HL-60/S4 (cell line): ENCODE data around the gene ZNF23.
"Not testable (repeated sequence)": the region's sequence is repeated elsewhere in the genome, so short reads cannot be mapped to it uniquely, and the experiment has no call there.

ENCODE experiments used
- in situ Hi-C: fragments of 300-500 bp; cut with MboI; formaldehyde crosslinking; loops from 2 replicates; pipeline ENCODE4 v1.14.3; 2022; ENCODE audit warnings: low sequenced_read_pairs

Gene ZNF23

DNA sequence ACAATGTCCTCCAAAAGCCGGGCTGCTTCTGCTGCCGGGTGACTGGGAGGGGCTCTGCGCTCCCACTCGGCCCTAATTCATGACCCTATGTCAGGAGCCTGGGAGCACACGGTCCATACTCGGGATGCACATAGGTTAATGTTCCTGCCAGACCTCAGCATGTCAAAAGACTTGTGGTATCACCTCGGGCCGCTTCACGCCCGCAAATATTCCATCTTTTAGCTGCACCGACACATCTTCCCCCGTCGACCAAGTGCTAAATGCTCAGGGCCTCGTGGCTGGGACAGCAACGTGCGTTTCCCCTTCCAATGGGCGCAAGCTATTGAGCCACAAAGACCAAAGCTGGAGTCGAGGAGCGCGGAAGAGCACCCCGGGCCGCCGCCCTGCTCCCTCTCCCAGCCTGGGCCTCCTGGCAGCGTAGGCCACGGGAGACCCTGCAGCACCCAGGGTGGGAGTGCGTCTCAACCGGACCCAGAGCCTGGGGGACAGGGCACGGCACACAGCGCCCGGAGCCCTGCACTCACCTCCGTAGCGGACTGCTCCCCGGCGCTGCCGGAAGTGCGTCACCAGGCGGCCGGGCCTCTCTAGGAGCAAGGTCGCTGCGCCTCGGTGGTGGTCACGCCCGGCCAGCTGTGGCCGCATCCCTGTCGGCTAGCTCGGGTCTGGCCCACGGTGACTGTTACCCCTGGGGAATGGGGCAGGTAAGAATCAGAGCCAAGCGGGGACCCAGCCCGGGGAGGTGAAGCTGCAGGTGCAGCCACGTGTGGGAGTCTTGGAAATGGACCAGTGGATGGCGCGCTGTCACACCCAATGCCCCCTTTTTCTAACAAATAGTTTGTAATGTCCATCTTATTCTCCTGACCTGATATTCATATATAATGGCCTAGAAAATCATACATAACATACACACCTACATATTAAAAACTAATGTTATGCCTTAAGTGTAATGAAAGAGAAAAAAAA lies at the start of gene ZNF23:
TSS of gene ZNF23 (minus strand) at position 562 of the 963 bp plus-strand sequence. CDS start 5,451 bp downstream, outside the sequence.
- in situ Hi-C loops: no loop called here

DNA sequence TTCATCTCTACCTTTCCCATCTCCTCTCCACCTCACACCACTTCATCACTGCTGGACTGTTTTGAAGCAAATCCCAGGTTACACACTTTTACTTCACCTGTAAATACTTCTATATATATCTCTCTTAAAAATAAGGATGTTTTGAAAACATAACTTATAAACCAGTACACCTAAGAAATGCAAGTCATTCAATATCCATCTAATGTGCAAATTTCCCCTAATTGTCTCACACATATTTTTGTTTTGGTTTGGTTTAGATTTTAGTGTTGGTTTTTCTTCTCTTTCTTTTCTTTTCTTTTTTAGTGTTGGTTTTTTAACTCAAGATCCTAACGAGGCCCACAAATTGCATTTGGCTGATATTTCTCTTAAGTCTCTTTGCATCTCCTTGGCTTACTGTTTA lies 45.0 kb upstream of the ZNF23 start:
- in situ Hi-C loops: no loop called here

DNA sequence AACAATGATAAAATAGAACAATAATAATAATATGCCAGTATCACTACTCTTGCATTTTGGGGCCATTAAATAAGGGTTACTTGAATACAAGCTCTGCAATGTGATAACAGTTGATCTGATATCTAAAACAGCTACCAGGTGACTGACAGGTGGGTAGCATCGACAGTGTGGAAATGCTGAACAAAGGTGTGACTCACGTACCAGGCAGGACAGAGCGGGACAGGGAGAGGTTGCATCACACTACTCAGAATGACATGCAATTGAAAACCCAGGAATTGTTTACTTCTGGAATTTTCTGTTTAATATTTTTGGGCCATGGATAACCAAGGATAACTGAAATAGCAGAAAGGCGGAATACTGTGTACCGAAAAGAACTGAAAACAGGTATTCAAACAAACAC lies 42.9 kb upstream of the ZNF23 start:
- in situ Hi-C loops: no loop called here

DNA sequence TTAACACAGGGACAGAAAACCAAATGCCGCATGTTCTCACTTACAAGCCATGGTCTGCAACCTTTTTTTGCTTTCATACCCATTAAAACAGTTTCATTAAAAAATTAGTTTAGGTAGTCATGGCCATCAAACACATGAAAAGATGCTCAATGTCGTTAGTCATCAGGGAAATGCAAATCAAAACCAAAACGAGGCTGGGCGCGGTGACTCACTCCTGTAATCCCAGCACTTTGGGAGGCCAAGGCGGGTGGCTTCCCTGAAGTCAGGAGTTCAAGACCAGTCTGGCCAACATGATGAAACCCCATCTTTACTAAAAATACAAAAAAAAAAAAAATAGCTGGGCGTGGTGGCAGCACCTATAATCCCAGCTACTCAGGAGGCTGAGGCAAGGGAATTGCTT lies 42.0 kb upstream of the ZNF23 start:
- in situ Hi-C loops: not testable (repeated sequence)

DNA sequence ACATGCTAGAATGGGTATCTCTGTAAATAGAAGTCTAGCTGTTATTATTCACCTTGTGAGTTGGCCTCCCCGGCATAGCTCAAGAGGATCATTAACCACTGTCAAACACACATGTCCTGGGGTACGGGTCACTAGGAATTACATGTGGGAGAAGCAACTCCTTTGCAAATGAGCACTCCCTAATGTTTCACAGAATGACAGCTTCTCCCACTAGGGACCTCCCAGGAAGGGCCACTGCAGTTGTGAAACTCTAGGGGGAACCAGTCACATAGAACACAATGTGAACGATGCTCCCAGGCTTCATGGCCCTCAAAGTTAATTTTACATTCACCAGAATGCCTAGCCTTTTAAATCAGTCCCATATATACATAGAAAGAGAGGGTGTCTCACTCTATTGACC lies 39.5 kb upstream of the ZNF23 start:
- in situ Hi-C loops: no loop called here

DNA sequence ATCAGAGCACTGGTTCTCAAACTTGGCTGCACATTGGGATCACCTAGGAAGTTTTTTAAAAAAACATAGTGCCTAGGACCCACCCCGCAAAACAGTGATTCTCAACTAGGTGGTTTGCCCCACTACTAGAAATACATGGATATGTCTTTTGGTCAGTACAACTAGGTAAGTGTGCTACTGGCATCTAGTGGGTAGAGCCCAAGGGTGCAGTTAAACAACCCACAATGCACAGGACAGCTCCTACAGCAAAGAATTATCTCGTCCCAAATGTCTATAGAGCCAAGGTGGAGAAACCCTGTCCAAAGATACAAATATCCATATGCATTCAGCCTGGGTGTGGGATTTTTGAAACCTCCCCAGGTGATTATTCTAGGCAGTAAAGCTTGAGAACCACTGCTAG lies 38.9 kb upstream of the ZNF23 start:
- in situ Hi-C loops: no loop called here

DNA sequence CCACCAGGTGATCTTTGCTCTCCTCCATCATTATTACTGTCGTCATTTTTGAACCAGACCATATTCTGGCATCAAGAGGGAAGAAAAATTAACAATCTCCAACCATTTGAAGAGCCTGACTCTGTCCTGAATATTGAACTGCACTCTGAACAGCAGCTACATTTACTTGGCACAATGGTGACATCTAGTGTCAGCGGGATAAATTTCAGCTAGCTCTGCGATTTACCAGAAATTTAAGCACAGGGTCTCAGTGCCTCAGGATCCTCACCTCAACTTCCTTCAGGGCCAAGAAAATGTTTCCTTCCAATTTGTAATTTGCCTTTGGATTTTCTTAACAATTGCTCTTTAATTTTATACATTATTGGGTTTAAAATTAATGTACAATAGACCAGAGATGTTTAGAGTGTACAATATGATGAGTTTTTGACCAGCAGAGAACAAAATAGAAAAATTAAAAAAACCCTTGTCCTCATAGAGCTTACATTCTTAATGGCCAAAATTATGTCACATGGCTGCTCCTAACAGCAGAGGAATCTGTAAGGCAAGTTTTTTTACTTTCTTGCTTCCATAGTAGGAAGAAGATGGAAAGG lies 37.8 kb upstream of the ZNF23 start:
- in situ Hi-C loops: no loop called here

DNA sequence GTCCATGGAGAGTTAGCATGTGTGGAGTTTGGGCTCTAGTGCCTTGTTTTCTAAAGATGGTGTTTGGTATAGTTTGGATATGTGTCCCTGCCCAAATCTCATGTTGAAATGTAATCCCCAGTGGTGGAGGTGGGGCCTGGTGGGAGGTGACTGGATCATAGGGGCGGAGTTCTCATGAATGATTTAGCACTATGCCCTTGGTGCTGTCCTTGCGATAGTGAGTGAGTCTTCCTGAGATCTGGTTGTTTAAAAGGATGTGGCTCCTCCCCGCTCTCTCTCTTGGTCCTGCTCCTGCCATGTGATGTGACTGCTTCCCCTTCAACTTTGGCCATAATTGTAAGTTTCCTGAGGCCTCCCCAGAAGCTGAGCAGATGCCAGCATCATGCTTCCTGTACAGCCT lies 36.0 kb upstream of the ZNF23 start:
- in situ Hi-C loops: no loop called here

DNA sequence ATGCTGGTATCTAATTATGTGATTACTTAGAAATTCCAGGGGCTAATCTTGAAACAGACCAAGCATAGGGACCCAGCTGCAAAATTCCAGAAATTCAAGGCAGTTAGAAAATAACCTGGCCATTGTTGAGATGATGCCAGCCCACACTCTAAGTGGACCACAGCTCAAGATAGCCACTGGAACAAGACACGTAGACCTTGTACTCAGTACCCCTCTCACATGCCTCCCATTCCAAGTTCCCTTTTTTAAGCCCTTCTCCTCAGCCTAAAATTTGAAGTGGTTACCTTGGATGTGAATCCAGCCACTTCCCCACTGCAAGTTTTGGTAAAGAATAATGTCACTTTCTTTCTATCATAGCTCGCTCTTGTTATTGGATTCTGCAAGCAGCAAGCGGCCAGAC lies 31.2 kb upstream of the ZNF23 start:
- in situ Hi-C loops: no loop called here

DNA sequence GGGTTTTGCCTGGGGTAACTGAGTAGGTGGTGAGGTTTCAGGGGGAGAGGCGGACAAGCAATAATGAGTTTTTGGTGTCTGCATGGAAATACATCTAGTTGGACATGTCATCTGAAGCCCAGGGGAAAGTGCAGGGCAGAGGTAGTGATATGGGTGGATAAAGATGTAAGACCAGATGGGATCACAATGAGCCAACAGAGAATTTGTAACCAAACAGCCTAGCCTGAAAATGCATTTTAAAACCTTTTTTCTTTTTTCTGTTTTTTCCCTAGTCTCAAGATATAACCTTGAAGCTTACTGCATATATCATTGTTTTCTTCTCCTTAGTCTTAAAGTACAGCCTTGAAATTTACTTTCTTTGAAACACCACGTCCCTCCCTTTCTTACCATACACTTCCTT lies 30.7 kb upstream of the ZNF23 start:
- in situ Hi-C loops: no loop called here

DNA sequence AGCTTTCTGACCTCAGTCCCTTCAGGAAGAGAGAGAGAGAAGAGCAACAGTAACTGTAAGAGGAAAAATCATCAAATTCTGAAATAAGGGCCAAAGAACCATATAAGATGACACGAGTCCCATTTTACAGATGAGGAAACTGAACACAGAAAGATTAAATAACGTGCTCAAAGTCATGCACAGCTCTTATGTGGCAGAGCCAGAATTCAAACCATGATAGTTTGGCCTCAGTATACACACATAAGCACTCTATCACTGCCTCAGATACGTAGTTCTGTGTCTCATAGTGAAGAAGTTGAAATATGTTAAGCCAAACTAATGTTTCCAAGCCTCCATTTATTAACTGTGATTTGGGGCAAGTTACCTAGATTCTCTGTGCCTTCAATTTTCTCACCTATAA lies 29.0 kb upstream of the ZNF23 start:
- in situ Hi-C loops: no loop called here

DNA sequence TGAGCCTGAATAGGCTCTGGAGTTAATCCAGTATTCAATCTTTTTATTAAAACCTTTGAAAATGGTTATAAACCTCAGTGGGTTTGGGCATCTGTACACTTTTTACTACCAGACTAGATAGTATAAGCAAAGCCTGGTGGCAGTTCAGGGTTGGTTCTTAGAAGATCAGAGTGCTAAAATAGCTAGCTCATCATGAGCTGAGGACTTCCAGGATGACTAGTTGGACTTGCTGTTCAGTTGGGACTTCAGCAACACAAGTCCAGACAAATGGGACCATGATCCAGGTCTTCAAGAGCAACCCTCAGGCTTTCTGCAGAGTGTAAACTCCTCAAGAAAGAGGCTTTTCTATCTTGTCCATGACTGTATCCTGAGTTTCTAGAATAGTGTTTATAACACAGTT lies 28.3 kb upstream of the ZNF23 start:
- in situ Hi-C loops: no loop called here

DNA sequence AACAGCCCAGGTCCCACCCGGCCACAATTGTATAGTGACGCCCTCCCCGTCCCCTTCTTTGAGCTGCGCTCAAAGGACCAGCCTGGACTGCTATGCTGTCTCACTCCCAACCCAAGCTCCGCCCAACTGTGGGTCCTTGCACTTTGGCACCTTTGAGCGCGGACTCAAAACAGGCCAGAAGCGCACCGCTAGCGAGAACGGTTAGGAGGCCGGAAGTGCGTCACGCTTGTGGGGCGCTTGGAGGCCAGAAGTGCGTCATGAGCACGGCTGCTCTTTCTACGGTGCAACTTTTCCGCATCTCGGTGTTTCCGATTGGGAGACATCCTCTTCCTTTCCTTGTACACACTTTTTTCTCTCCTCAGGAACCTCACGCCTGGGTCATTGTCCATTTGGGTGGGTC lies 27.1 kb upstream of the ZNF23 start, which contains the start of gene ZNF19:
TSS of gene ZNF19 (minus strand) at position 203 of the 400 bp plus-strand sequence. CDS start 7,210 bp downstream, outside the sequence.
- in situ Hi-C loops: no loop called here

DNA sequence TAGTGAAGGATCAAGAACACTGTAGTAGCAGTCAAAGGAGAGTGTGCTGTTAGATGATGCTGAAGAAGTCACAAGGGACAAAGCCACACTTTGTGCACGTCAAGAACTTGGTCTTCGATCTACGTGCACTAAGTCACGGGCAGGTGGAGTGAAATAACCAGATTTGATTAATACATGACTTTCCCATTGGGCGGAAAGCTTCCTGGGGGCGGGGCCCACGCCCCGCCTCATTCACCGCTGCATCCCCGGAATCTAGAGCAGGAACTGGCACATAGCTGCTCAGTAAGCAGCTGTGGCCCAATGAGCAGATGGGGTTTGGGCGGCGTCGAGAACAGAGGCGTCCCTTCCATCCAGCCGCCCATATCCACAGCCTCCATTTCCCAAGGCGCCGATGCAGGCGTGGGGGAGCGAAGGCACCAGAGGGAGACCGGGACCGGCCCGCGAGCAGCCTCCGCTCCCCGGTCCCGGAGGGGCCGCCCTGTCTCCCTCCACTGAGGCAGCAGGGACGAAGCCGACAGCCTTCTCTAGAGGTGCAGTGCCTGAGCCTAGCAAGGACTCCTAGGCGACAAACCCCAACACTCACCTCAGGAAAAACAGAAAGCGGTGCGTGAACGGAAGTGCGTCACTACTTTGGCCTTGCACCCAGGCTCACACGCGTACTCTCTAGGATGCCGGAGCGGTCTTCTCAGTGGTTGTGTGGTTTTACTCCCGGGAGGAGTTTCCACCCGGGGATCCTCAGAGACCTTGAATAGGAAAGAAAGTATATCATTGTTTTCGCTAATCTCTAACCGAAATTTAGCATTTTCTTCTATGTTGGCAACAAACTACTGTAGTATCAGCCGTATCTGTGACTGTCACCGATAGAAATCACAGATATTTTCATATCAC lies 22.2 kb upstream of the ZNF23 start:
- in situ Hi-C loops: no loop called here

DNA sequence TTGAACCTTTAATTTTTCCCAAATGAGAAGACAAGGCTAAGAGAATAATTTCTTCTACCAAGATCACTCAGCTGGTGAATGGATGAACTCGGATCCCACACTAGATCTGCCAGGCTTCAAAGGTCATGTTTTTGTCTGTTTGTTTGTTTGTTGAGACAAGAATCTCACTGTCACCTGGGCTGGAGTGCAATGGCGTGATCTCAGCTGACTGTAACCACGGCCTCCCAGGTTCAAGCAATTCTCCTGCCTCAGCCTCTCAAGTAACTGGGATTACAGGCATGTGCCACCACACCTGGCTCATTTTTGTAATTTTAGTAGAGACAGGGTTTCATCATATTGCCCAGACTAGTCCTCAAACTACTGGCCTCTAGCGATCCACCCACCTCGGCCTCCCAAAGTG lies 20.5 kb upstream of the ZNF23 start:
- in situ Hi-C loops: no loop called here

DNA sequence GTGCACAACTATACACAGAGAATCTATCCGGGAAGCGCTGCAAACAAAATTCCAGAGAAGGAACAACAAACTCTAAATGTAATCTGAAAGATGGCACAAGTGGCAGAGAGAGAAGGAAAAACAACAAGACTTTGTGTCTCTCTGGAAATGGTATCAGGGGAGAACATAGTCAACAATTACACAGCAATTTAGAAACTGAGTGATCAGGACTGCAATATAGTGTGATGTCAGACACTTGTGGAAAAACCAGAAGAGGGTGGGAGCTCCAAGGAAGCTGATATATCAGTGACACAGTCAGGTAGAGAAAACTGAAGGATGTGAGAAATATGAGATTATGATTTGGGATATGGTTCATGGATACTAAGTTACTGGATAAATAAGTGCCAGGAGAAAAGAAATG lies 18.9 kb upstream of the ZNF23 start:
- in situ Hi-C loops: no loop called here

DNA sequence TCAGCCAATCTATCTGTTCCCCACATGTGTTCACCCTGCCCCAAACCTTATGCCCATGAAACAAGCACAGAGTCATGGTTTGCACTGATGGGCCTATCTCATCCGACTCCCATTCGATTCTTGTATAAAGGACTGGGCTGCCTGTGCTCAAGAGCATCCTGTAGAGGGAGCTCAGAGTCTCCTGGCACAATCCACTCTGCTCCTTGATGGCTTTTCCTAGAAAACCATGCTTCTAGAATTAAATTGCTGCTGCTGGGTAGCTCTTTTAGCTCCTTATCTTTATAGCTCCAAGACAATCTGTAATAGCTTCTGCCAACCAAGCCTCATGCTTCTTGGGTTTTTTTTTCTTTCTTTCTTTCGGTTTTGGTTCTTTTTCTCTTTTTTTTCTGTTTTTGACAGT lies 17.4 kb upstream of the ZNF23 start:
- in situ Hi-C loops: no loop called here

DNA sequence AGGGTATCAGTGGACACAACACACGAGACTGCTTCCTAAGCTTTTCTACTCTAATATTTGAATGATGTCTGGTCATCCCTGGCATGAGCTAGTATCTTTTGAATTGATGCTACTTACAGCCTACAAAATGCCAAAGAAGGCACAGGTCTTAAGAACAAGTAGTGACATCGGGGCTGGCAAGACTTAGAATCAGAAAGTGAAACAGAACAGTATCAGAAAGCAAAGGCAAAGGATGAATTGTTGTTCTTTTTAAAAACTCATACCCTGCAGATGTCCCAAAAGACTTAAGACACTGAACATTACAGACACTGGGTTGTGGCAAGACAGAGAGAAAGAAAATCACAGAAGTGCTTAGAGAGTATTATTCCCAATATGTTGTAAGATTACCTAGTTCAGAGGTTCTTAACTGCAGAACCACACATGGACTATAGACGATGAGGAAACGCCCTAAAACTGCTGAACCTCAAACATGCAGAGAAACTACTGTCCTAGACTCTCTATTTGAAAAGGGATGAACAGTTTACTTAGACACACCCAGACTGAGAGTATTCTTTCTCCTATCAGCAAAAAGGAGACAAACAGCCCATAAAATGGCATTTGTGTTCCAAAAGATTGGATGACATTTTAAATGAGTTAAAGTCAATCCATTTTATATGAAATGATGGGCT lies 14.5 kb upstream of the ZNF23 start:
- in situ Hi-C loops: no loop called here

DNA sequence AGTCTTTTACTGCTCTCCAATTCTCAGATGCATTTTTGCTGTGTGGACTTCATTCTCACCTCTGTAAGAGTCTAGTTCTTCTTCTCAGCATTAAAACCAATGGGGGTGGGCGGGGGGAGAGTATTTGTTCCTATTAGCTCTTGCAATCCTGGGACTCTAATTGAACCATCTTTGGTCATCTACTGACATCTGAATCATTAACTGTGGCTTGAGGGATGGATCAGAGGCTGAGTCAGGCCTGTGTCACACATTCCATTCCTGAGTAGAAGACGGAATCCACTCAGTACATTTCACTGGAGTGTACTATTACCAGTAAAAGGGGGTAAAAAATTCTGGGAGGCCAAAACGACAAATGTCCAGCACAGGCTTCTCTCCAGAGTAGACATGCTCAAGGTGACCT lies 12.8 kb upstream of the ZNF23 start:
- in situ Hi-C loops: no loop called here

DNA sequence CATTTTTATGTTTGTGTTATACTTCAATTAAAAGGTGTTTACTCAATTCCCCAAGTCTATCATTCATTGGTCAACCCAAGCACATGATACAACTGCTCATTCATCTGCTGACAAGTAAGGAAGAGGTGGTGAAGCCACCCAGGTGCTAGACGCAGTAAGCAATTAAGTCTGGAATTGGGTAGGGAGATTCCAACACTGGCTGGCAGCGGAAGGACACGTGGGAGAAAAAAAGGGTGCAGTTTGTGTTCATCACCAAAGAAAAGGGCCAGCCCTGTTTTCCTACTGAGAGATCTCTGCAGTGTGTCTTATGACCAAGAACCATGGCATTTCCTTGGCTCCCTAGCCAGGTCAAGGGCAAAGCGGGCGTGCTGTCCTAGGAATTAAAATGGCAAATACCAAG lies 11.8 kb upstream of the ZNF23 start:
- in situ Hi-C loops: no loop called here

DNA sequence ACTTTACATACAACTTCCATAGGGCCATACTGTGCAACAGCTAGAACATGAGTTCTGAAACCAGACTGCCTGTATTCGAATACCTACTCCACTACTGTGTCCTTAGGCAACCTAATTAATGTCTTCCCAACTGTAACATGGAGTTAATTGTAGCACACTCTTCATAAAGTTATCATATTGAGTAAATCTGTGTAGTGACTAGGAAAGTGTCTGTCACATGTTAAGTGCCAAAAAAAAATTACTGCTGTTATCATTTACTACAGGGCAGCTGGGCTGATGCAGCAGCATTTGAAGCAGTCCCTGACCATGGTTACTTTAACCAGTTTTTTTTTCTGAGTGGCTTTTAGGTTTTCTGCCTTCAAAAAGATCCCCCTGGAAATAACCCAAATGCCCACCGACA lies 10.9 kb upstream of the ZNF23 start:
- in situ Hi-C loops: no loop called here
